Loucy (cell line): ENCODE results near the gene SFXN3.

Source experiments
- H2AFZ ChIP-seq: fragments of 200-600 bp; sonication (generic); 2 replicates; pipeline ENCODE4 v1.6.0; 2016; ENCODE audit warnings: antibody characterized with exemption, mild to moderate bottlenecking, low read length, moderate library complexity
- H3F3A ChIP-seq: fragments of 200-600 bp; 2 replicates; pipeline ENCODE4 v1.6.0; 2016; ENCODE audit warnings: antibody characterized with exemption, low read depth, mild to moderate bottlenecking
- H3K27me3 ChIP-seq: fragments of 200-600 bp; sonication (generic); 2 replicates; pipeline ENCODE4 v1.6.1; 2014; ENCODE audit warnings: low read length, mild to moderate bottlenecking; ENCODE audit not compliant: insufficient read depth, poor library complexity, severe bottlenecking
- H3K36me3 ChIP-seq: fragments of 200-600 bp; sonication (generic); 2 replicates; pipeline ENCODE4 v1.6.1; 2016; ENCODE audit warnings: low read length; ENCODE audit not compliant: insufficient read depth
- H3K4me1 ChIP-seq: fragments of 200-600 bp; sonication (generic); 2 replicates; pipeline ENCODE4 v1.5.1; 2014; ENCODE audit warnings: low read length, mild to moderate bottlenecking; ENCODE audit not compliant: insufficient read depth, poor library complexity, severe bottlenecking
- H3K4me2 ChIP-seq: fragments of 200-600 bp; sonication (generic); 2 replicates; pipeline ENCODE4 v1.6.0; 2014; ENCODE audit warnings: antibody characterized with exemption, low read length, low read depth, mild to moderate bottlenecking; ENCODE audit not compliant: poor library complexity, severe bottlenecking
- H3K4me3 ChIP-seq: fragments of 200-600 bp; sonication (generic); 2 replicates; pipeline ENCODE4 v1.5.1; 2014; ENCODE audit warnings: low read length, mild to moderate bottlenecking, mixed read lengths; ENCODE audit not compliant: poor library complexity, severe bottlenecking
- H3K79me2 ChIP-seq: fragments of 200-600 bp; sonication (generic); 2 replicates; pipeline ENCODE4 v1.6.1; 2014; ENCODE audit warnings: low read length; ENCODE audit not compliant: insufficient read depth
- H3K9ac ChIP-seq: fragments of 200-600 bp; sonication (generic); 2 replicates; pipeline ENCODE4 v1.6.0; 2014; ENCODE audit warnings: mild to moderate bottlenecking, low read depth, low read length, moderate library complexity; ENCODE audit not compliant: poor library complexity, severe bottlenecking
- H3K9me2 ChIP-seq: fragments of 200-600 bp; sonication (generic); replicated peaks from 2 replicates; pipeline ENCODE4 v1.6.1; 2016; ENCODE audit warnings: low read depth, low read length, mixed read lengths
- H3K9me3 ChIP-seq: fragments of 200-600 bp; sonication (generic); 2 replicates; pipeline ENCODE4 v1.6.1; 2014; ENCODE audit warnings: mild to moderate bottlenecking, antibody characterized with exemption, low read length, low read depth; ENCODE audit not compliant: insufficient read depth
- H4K20me1 ChIP-seq: fragments of 200-600 bp; sonication (generic); 2 replicates; pipeline ENCODE4 v1.6.0; 2014; ENCODE audit warnings: antibody characterized with exemption, low read length, mild to moderate bottlenecking; ENCODE audit not compliant: insufficient read depth, poor library complexity, severe bottlenecking
- CTCF ChIP-seq: fragments of 200-600 bp; sonication (generic); conservative IDR thresholded peaks from 2 replicates; pipeline ENCODE4 v1.5.1; 2014; ENCODE audit warnings: mild to moderate bottlenecking, antibody characterized with exemption, low read length
- EZH2phosphoT487 ChIP-seq: fragments of 200-600 bp; IDR thresholded peaks from 2 replicates; pipeline ENCODE4 v1.6.1; 2018; ENCODE audit warnings: antibody characterized with exemption, mild to moderate bottlenecking, moderate library complexity, borderline replicate concordance

Gene SFXN3

GRCh38 chr10:101020427-101021075, 10.5 kb upstream of the SFXN3 start:
- Histone ChIP-seq H3F3A (no peaks in the 10 kb centered on the region; the same call in 1 of the 2 replicates), H3K9ac (no peak overlapping the region), H3K4me2 (no peak overlapping the region), H3K4me3 (no peak overlapping the region), H4K20me1 (no peaks in the 10 kb centered on the region), H3K4me1 (no peaks in the 10 kb centered on the region), H3K27me3 (no peaks in the 10 kb centered on the region), H3K9me2 (no peaks in the 10 kb centered on the region), H3K36me3 (no peaks in the 10 kb centered on the region), H2AFZ (no peak overlapping the region), H3K79me2 (no peaks in the 10 kb centered on the region), H3K9me3 (no peaks in the 10 kb centered on the region)
- no peak for TF ChIP-seq EZH2phosphoT487

GRCh38 chr10:101021239-101021638, 9.8 kb upstream of the SFXN3 start:
- no peak overlapping the region for H3K4me2 ChIP-seq
- no peaks in the 10 kb centered on the region for H3K4me1 ChIP-seq
- no peaks in the 10 kb centered on the region for H3K9me2 ChIP-seq
- no peak overlapping the region for H3K4me3 ChIP-seq
- H3F3A ChIP-seq, result no peaks in the 10 kb centered on the region; the same call in 1 of the 2 replicates
- no peak overlapping the region for H2AFZ ChIP-seq
- no peaks in the 10 kb centered on the region for H3K9me3 ChIP-seq
- TF ChIP-seq CTCF, result no peak
- TF ChIP-seq EZH2phosphoT487, result no peak
- no peak overlapping the region for H3K9ac ChIP-seq
- H3K36me3 ChIP-seq, result no peaks in the 10 kb centered on the region
- no peaks in the 10 kb centered on the region for H4K20me1 ChIP-seq
- H3K79me2 ChIP-seq, result no peaks in the 10 kb centered on the region
- no peaks in the 10 kb centered on the region for H3K27me3 ChIP-seq

GRCh38 chr10:101021692-101022251, 9.3 kb upstream of the SFXN3 start:
- Histone ChIP-seq H3F3A (no peaks in the 10 kb centered on the region; the same call in 1 of the 2 replicates), H3K9me3 (no peaks in the 10 kb centered on the region)

More at GRCh38 chr10:101021692-101022251, 9.3 kb upstream of the SFXN3 start:
- H3K27me3 ChIP-seq, result no peaks in the 10 kb centered on the region
- no peaks in the 10 kb centered on the region for H3K36me3 ChIP-seq
- H3K79me2 ChIP-seq, result no peaks in the 10 kb centered on the region
- H3K9ac ChIP-seq, result no peak overlapping the region
- no peaks in the 10 kb centered on the region for H3K4me1 ChIP-seq
- no peaks in the 10 kb centered on the region for H4K20me1 ChIP-seq
- TF ChIP-seq EZH2phosphoT487 (no peak), CTCF (no peak)
- no peak overlapping the region for H3K4me3 ChIP-seq
- no peaks in the 10 kb centered on the region for H3K9me2 ChIP-seq
- H3K4me2 ChIP-seq, result no peak overlapping the region
- H2AFZ ChIP-seq, result no peak overlapping the region
